Measurements from ENCODE around the gene EMD. TPM values are rescaled to one million over a fixed set of nuclear protein-coding genes. Genes with fewer than 3 reads are reported as not detected.

Gene EMD
- total and polyA plus RNA-seq, 2 of the 13 experiments (the other 11 are each of a cell fraction or from before 2014, with no cell fraction given), result 14.5 to 14.9 TPM

DNA sequence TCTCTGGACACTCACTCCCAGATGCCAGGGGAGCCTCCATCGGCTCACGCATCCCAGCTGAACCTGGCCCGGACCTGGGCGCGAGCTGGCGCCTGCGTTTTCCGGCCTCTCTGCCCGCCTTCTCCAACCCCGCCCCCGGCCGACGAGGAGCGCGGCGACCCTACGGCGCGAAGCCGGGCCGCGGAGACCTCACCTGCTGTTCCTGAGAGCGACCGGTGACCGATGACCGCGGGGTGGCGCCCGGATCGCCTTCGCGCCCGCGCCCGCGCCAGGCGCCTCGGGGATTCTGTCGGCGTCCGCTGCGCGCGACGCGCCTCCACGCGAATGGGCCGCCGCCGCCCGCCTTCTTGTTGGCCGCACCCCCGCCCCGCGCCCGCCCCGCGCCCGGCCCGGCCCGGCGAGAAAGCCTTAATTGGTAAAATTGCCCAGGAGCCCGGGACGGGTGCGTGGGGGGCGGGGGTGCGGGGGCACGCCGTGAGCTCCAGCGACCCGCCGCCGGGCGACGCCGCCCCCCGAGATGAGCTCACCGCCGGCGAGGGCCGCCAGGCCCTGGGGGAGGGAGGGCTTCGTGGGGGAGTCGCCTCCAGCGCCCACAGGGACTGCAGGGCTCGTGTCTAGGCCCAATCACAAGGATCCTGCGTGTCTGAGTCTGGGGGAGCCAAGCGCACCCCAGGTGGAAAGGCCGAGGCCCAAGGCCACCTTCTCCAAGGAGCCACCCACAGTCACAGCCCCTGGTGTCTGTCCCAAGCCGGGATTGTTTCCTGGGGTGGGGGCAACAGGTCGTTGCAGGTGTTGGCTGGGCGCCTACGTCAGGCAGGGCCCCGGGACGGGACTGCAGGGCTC, 4.6 kb upstream of the EMD start, which contains the start of gene FLNA (continued):
- TF ChIP-seq, protein P1, sequence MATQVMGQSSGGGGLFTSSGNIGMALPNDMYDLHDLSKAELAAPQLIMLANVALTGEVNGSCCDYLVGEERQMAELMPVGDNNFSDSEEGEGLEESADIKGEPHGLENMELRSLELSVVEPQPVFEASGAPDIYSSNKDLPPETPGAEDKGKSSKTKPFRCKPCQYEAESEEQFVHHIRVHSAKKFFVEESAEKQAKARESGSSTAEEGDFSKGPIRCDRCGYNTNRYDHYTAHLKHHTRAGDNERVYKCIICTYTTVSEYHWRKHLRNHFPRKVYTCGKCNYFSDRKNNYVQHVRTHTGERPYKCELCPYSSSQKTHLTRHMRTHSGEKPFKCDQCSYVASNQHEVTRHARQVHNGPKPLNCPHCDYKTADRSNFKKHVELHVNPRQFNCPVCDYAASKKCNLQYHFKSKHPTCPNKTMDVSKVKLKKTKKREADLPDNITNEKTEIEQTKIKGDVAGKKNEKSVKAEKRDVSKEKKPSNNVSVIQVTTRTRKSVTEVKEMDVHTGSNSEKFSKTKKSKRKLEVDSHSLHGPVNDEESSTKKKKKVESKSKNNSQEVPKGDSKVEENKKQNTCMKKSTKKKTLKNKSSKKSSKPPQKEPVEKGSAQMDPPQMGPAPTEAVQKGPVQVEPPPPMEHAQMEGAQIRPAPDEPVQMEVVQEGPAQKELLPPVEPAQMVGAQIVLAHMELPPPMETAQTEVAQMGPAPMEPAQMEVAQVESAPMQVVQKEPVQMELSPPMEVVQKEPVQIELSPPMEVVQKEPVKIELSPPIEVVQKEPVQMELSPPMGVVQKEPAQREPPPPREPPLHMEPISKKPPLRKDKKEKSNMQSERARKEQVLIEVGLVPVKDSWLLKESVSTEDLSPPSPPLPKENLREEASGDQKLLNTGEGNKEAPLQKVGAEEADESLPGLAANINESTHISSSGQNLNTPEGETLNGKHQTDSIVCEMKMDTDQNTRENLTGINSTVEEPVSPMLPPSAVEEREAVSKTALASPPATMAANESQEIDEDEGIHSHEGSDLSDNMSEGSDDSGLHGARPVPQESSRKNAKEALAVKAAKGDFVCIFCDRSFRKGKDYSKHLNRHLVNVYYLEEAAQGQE (IDR thresholded peaks at IDR 0.05; ENCODE audit: borderline replicate concordance in 1 of 2, low read depth in 1 of 2, low read length in 2 of 2), result no peak
- TF ChIP-seq STAG1 (CRISPR knock-in tag; IDR thresholded peaks at IDR 0.05) (peak; percentile 13; the same call in 1 of the 2 replicates), ZSCAN30 (CRISPR knock-in tag; IDR thresholded peaks at IDR 0.05) (no peak), ZNF563 (CRISPR knock-in tag; IDR thresholded peaks at IDR 0.05) (0 out of 2 replicates have a peak, but pooled peaks have one; percentile 34), SMAD9 (CRISPR knock-in tag; IDR thresholded peaks at IDR 0.05) (no peak), AKAP8 (CRISPR knock-in tag; IDR thresholded peaks at IDR 0.05) (no peak), NFATC3 (CRISPR knock-in tag; IDR thresholded peaks at IDR 0.05) (no peak), ZNF644 (CRISPR knock-in tag; IDR thresholded peaks at IDR 0.05; ENCODE audit: low read depth) (no peak), PHF20 (CRISPR knock-in tag; IDR thresholded peaks at IDR 0.05) (no peak), KLF6 (CRISPR knock-in tag; IDR thresholded peaks at IDR 0.05) (no peak), PLRG1 (conservative IDR thresholded peaks at IDR 0.05) (no peak), ZNF678 (CRISPR knock-in tag; IDR thresholded peaks at IDR 0.05) (no peak), NR2F6 (IDR thresholded peaks at IDR 0.05) (no peak), NR2F6 (CRISPR knock-in tag; IDR thresholded peaks at IDR 0.05) (no peak), ZNF274 (CRISPR knock-in tag; IDR thresholded peaks at IDR 0.05) (0 out of 2 replicates have a peak, but pooled peaks have one; percentile 13), ELF1 (CRISPR knock-in tag; IDR thresholded peaks at IDR 0.05) (no peak), TRIM22 (IDR thresholded peaks at IDR 0.05) (no peak)
- TF ChIP-seq, protein P2, sequence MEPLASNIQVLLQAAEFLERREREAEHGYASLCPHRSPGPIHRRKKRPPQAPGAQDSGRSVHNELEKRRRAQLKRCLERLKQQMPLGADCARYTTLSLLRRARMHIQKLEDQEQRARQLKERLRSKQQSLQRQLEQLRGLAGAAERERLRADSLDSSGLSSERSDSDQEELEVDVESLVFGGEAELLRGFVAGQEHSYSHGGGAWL (CRISPR knock-in tag; IDR thresholded peaks at IDR 0.05), result no peak
- TF ChIP-seq, protein P3, sequence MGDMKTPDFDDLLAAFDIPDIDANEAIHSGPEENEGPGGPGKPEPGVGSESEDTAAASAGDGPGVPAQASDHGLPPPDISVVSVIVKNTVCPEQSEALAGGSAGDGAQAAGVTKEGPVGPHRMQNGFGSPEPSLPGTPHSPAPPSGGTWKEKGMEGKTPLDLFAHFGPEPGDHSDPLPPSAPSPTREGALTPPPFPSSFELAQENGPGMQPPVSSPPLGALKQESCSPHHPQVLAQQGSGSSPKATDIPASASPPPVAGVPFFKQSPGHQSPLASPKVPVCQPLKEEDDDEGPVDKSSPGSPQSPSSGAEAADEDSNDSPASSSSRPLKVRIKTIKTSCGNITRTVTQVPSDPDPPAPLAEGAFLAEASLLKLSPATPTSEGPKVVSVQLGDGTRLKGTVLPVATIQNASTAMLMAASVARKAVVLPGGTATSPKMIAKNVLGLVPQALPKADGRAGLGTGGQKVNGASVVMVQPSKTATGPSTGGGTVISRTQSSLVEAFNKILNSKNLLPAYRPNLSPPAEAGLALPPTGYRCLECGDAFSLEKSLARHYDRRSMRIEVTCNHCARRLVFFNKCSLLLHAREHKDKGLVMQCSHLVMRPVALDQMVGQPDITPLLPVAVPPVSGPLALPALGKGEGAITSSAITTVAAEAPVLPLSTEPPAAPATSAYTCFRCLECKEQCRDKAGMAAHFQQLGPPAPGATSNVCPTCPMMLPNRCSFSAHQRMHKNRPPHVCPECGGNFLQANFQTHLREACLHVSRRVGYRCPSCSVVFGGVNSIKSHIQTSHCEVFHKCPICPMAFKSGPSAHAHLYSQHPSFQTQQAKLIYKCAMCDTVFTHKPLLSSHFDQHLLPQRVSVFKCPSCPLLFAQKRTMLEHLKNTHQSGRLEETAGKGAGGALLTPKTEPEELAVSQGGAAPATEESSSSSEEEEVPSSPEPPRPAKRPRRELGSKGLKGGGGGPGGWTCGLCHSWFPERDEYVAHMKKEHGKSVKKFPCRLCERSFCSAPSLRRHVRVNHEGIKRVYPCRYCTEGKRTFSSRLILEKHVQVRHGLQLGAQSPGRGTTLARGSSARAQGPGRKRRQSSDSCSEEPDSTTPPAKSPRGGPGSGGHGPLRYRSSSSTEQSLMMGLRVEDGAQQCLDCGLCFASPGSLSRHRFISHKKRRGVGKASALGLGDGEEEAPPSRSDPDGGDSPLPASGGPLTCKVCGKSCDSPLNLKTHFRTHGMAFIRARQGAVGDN (CRISPR knock-in tag; IDR thresholded peaks at IDR 0.05), result peak; percentile 79
- TF ChIP-seq, protein P4, sequence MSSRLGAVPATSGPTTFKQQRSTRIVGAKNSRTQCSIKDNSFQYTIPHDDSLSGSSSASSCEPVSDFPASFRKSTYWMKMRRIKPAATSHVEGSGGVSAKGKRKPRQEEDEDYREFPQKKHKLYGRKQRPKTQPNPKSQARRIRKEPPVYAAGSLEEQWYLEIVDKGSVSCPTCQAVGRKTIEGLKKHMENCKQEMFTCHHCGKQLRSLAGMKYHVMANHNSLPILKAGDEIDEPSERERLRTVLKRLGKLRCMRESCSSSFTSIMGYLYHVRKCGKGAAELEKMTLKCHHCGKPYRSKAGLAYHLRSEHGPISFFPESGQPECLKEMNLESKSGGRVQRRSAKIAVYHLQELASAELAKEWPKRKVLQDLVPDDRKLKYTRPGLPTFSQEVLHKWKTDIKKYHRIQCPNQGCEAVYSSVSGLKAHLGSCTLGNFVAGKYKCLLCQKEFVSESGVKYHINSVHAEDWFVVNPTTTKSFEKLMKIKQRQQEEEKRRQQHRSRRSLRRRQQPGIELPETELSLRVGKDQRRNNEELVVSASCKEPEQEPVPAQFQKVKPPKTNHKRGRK (CRISPR knock-in tag; IDR thresholded peaks at IDR 0.05), result no peak
